Measurements from ENCODE around the gene MLYCD.

Gene MLYCD

DNA sequence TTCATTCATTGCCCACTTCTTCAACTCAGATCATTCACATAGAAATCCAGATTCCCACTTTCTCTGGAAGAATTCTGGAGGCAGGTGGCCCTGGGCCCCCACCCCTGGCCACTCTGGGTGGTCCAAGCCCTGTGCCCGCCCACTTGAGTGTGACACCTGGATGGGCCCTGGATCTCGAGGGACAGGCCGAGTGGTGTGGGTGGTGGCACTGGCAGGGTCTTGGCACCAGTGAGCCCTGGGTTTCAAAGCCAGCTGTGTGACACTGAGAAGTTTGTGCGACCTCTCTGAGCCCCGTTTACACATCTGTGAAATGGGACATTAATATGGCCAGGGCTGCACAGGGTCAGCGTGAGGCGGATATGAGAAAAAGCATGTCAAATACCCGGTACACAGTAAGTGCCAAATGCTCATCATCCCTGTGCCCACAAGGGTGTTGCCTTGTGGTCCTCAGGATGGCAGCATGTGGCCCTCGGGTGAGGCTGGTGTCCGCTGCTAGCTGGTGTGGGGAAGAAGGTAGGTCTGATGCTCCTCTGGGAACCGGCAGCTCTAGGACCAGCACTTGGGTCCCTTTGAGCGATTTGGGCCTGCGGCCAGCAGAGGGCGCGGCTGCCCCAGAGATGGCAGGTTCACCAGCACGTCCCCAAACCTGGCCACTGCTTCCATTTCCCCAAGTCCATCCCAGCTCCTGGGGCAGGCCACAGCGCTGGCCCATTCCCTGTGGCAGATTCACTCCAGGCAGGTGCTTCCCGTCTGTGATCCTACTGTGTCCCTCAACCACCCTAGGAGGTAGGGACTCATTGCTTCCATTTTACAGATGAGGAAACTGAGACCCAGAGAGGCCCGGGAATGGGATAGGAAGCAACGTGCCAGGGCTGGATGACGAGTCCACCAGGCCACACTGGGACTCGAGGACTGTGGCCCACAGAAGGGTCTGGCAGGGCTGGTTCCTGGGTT lies 57.7 kb downstream of the MLYCD start:
- H3K79me2 ChIP-seq (ENCODE audit: control insufficient read depth, insufficient read depth, low read length, unreplicated experiment), result peaks cover 8% of the 10 kb centered on the region
- H3K4me3 ChIP-seq (ENCODE audit: low read depth, low read length), result no peak overlapping the region
- H3K36me3 ChIP-seq (ENCODE audit: insufficient read depth, low read length), result peaks cover 5% of the 10 kb centered on the region; the same call in 1 of the 2 replicates
- H3K27ac ChIP-seq (ENCODE audit: low read depth, low read length), result no peak overlapping the region
- peaks cover 23% of the 10 kb centered on the region for H3K4me1 ChIP-seq (ENCODE audit: control insufficient read depth, insufficient read depth, low read length, unreplicated experiment)
- H2AFZ ChIP-seq (ENCODE audit: low read length, unreplicated experiment), result no peak overlapping the region
- no peaks in the 10 kb centered on the region for H3K27me3 ChIP-seq (ENCODE audit: insufficient read depth, low read length)

DNA sequence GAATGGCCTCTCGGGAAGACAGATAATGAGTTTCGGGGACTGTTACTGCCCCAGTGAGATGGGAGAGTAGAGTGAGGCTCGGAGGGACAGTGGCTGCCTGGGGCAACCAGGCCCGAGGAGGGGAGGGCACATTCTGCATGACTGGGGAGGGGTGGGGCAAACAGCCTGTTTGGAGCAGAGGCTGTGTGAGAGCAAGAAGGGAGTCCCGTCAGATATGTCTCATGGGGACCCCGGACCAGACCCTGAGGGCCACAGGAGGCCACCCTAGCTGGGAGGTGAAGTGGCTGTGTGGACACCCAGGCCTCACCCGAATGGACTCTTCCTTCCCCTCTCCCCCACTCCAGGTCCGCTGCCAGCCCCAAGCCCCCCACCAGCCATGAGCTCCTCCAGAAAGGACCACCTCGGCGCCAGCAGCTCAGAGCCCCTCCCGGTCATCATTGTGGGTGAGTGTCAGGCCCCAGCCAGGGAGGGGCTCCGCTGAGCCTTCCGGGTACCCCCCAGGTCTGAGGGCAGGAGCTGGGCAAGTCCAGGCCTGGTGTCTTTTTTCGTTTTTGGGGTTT lies 58.5 kb downstream of the MLYCD start:
- Histone ChIP-seq H3K36me3 (ENCODE audit: insufficient read depth, low read length) (peaks cover 5% of the 10 kb centered on the region; the same call in 1 of the 2 replicates), H3K27ac (ENCODE audit: low read depth, low read length) (no peak overlapping the region), H3K4me3 (ENCODE audit: low read depth, low read length) (no peak overlapping the region), H3K4me1 (ENCODE audit: control insufficient read depth, insufficient read depth, low read length, unreplicated experiment) (peaks cover 22% of the 10 kb centered on the region), H2AFZ (ENCODE audit: low read length, unreplicated experiment) (no peak overlapping the region), H3K79me2 (ENCODE audit: control insufficient read depth, insufficient read depth, low read length, unreplicated experiment) (peaks cover 8% of the 10 kb centered on the region), H3K27me3 (ENCODE audit: insufficient read depth, low read length) (no peaks in the 10 kb centered on the region)

DNA sequence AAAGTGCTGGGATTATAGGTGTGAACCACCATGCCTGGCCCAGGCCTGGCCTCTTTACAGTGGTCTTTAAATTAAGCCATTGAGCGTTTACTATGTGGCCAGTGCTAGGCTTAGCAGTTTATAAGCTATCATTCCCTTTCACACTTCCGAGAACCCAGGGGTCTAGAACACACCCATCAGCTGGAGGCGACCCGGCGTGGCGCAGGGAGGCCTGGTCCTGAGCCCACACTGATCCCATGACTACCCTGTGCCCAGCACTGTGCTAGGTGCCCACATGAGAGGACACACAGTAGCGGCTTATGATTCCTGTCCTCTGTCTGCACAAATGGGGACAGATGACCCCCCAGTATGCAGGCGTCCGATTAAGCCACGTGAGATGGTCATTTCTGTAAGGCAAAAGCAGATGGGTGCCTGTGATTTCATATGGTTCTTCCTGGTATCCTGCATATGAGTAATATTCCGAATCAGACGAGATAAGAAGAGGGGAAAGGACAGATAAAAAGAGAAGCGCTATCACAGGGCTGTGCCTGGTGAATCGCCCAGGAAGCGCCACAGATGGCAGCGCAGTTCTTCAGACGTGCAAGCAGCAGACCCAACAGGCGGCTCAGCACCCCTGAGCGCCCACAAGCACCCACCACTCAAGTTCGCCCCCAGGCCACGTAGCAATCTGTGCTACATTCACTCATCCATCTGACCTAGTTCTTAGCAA lies 59.4 kb downstream of the MLYCD start:
- Histone ChIP-seq H3K36me3 (ENCODE audit: insufficient read depth, low read length) (peaks cover 5% of the 10 kb centered on the region; the same call in 1 of the 2 replicates), H3K4me1 (ENCODE audit: control insufficient read depth, insufficient read depth, low read length, unreplicated experiment) (peaks cover 17% of the 10 kb centered on the region), H2AFZ (ENCODE audit: low read length, unreplicated experiment) (no peak overlapping the region), H3K27me3 (ENCODE audit: insufficient read depth, low read length) (no peaks in the 10 kb centered on the region), H3K27ac (ENCODE audit: low read depth, low read length) (no peak overlapping the region), H3K79me2 (ENCODE audit: control insufficient read depth, insufficient read depth, low read length, unreplicated experiment) (peaks cover 8% of the 10 kb centered on the region), H3K4me3 (ENCODE audit: low read depth, low read length) (no peak overlapping the region)

DNA sequence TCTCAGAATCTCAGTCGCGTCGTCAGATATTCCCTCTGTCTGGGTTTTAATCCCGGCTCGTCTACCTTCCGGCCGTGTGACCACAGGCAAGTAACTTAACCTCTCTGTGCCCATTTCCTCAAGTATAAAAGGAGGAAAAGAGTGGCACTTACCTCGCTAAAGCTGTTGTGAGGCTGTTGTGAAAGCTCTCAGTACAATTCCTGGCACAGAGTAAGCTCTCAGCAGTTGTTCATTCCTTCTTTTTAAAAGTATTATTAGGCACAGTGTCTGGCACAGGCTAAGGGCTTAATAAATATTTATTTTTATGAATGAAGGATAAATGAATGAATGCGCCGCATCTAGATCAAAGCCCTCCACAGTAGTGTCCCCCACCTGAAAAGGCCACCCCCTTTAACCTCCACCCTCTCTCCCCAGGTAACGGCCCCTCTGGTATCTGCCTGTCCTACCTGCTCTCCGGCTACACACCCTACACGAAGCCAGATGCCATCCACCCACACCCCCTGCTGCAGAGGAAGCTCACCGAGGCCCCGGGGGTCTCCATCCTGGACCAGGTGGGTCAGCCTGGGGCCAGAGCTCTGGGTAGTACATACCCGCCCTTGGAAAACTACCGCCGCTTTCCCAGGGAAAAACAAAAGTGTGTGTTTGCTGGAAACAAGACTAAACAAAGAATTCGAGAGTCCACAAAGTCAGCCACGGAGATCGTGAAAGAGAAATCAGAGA lies 60.1 kb downstream of the MLYCD start:
- Histone ChIP-seq H3K27me3 (ENCODE audit: insufficient read depth, low read length) (no peaks in the 10 kb centered on the region), H3K36me3 (ENCODE audit: insufficient read depth, low read length) (peaks cover 5% of the 10 kb centered on the region; the same call in 1 of the 2 replicates), H3K4me1 (ENCODE audit: control insufficient read depth, insufficient read depth, low read length, unreplicated experiment) (peaks cover 14% of the 10 kb centered on the region), H3K4me3 (ENCODE audit: low read depth, low read length) (no peak overlapping the region), H3K27ac (ENCODE audit: low read depth, low read length) (no peak overlapping the region), H3K79me2 (ENCODE audit: control insufficient read depth, insufficient read depth, low read length, unreplicated experiment) (peaks cover 8% of the 10 kb centered on the region), H2AFZ (ENCODE audit: low read length, unreplicated experiment) (no peak overlapping the region)

DNA sequence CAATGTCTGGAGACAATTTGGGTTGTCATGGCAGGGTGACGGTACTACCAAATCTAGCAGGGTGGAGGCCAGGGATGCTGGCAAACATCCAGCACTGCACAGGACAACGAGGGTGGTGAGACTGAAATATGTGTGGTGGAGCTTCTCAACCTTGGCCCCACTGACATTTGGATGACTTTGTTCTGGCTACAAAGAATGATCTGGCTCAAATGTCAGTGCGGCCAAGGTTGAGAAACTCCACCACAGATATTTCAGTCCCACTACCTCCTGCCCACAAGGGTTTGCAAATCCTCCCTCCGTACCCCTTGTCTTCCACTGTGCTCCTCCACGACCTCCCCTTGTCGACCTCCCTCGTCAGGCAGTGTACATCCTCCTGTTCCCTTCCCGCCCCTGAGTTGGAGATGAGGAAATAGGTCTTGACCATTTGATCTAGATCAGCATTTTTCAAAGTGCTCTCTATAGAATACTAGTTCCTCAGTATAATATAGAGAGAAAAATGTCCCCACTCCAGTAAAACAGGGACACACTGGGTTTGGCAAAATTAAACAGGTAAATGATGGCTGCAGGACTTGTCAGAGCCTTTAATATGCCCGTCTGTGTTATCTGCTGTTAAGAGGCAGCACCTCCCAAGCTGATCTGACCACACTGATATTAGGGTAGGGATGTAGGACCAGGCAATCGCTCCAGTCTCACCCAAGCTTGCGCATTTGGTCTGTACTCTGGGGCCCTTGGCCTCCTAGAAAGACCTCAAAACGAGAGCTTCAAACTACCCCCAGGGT lies 60.9 kb downstream of the MLYCD start:
- peaks cover 6% of the 10 kb centered on the region for H3K4me1 ChIP-seq (ENCODE audit: control insufficient read depth, insufficient read depth, low read length, unreplicated experiment)
- H3K36me3 ChIP-seq (ENCODE audit: insufficient read depth, low read length), result peaks cover 5% of the 10 kb centered on the region; the same call in 1 of the 2 replicates
- H3K79me2 ChIP-seq (ENCODE audit: control insufficient read depth, insufficient read depth, low read length, unreplicated experiment), result peaks cover 6% of the 10 kb centered on the region
- no peaks in the 10 kb centered on the region for H3K27me3 ChIP-seq (ENCODE audit: insufficient read depth, low read length)
- H3K4me3 ChIP-seq (ENCODE audit: low read depth, low read length), result no peak overlapping the region
- no peak overlapping the region for H2AFZ ChIP-seq (ENCODE audit: low read length, unreplicated experiment)
- H3K27ac ChIP-seq (ENCODE audit: low read depth, low read length), result no peak overlapping the region

DNA sequence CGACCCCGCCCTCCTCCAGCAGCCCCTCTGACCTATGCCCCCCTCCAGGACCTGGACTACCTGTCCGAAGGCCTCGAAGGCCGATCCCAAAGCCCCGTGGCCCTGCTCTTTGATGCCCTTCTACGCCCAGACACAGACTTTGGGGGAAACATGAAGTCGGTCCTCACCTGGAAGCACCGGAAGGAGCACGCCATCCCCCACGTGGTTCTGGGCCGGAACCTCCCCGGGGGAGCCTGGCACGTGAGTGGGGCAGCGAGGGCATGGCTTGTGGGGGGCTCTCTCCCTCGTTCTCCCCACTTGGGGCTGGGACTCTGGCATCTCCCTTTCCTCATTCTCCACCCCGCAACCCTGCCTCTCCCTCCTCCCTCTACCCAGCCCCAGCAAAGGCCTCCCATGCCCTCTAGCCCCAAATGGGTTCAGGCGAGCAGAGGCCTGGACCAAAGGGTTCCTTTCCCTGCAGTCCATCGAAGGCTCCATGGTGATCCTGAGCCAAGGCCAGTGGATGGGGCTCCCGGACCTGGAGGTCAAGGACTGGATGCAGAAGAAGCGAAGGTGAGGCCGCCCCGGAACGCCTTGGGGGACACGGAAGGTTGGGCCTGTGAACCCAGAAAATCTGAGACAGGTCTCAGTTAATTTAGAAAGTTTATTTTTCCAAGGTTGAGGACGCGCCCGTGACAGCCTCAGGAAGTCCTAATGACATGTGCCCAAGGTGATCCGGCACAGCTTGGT lies 61.8 kb downstream of the MLYCD start:
- no peaks in the 10 kb centered on the region for H3K27me3 ChIP-seq (ENCODE audit: insufficient read depth, low read length)
- H3K36me3 ChIP-seq (ENCODE audit: insufficient read depth, low read length), result peaks cover 5% of the 10 kb centered on the region; the same call in 1 of the 2 replicates
- H3K79me2 ChIP-seq (ENCODE audit: control insufficient read depth, insufficient read depth, low read length, unreplicated experiment), result peaks cover 5% of the 10 kb centered on the region
- no peaks in the 10 kb centered on the region for H3K4me1 ChIP-seq (ENCODE audit: control insufficient read depth, insufficient read depth, low read length, unreplicated experiment)
- H3K4me3 ChIP-seq (ENCODE audit: low read depth, low read length), result no peak overlapping the region
- no peak overlapping the region for H2AFZ ChIP-seq (ENCODE audit: low read length, unreplicated experiment)
- no peak overlapping the region for H3K27ac ChIP-seq (ENCODE audit: low read depth, low read length)

DNA sequence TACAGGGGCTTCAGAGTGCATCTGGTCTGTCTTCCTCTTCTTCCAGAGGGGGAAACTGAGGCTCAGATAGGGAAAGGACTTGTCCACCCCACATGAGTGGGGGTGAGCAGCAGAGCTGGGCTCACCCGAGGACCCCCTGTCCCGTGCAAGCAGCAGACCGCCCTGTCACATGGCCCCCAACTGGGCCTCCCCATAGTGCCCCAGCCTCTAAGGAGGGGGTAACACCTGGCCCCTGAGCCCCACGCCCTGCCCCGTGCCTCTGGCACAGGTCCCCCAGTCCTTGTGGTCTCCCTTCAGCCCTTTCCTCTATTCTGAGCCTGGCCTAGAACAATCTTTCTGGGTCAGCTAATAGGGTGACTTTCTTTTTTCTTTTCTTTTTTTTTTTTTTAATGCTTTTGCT lies 62.7 kb downstream of the MLYCD start:
- Histone ChIP-seq H3K36me3 (ENCODE audit: insufficient read depth, low read length) (peaks cover 5% of the 10 kb centered on the region; the same call in 1 of the 2 replicates), H3K4me1 (ENCODE audit: control insufficient read depth, insufficient read depth, low read length, unreplicated experiment) (no peaks in the 10 kb centered on the region), H3K27ac (ENCODE audit: low read depth, low read length) (no peak overlapping the region), H3K79me2 (ENCODE audit: control insufficient read depth, insufficient read depth, low read length, unreplicated experiment) (no peaks in the 10 kb centered on the region), H2AFZ (ENCODE audit: low read length, unreplicated experiment) (no peak overlapping the region), H3K27me3 (ENCODE audit: insufficient read depth, low read length) (no peaks in the 10 kb centered on the region), H3K4me3 (ENCODE audit: low read depth, low read length) (no peak overlapping the region)

DNA sequence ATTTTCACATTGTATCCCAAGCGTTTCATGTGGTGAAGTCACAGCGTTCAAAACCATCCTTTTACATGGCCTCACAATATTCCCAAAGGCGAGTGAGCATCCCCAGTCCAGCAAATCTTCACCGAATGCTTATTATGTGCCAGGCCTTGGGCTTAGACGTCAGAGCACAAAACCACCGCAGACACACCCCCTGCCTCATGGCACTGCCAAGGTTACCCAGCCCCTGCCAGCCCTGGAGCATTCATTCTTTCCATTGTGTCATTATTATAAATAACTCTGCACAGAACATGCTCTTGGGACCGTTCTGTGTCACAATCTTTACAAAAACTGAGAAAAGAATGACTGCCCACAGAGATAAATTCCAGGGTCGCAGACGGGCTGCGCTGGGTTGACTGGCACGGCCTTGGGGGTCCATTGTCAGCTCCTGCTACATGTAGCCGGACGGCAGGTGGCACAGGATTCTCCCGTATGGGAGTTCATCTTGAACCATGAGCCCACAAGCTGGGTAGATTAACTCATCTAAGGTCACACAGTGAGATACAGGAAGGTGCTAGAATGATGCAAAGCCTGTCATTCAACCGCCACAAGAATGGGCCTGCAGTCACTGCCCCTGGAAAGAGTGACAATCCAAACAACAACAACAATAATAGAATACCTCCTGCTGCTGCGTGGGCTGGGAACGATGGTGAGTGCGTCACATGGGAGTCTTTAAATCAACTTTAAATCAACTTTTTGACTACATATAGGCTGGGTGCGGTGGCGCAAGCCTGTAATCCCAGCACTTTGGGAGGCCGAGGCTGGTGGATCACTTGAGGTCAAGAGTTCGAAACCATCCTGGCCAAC lies 64.6 kb downstream of the MLYCD start:
- Histone ChIP-seq H3K4me1 (ENCODE audit: control insufficient read depth, insufficient read depth, low read length, unreplicated experiment) (no peaks in the 10 kb centered on the region), H3K27me3 (ENCODE audit: insufficient read depth, low read length) (no peaks in the 10 kb centered on the region), H3K27ac (ENCODE audit: low read depth, low read length) (no peak overlapping the region), H3K4me3 (ENCODE audit: low read depth, low read length) (no peak overlapping the region), H3K36me3 (ENCODE audit: insufficient read depth, low read length) (peaks cover 5% of the 10 kb centered on the region; the same call in 1 of the 2 replicates), H2AFZ (ENCODE audit: low read length, unreplicated experiment) (no peak overlapping the region), H3K79me2 (ENCODE audit: control insufficient read depth, insufficient read depth, low read length, unreplicated experiment) (no peaks in the 10 kb centered on the region)

Data from ACC112 (cell line).